ENCODE results near the gene ZNF14.

- TF ChIP-seq, protein P1, sequence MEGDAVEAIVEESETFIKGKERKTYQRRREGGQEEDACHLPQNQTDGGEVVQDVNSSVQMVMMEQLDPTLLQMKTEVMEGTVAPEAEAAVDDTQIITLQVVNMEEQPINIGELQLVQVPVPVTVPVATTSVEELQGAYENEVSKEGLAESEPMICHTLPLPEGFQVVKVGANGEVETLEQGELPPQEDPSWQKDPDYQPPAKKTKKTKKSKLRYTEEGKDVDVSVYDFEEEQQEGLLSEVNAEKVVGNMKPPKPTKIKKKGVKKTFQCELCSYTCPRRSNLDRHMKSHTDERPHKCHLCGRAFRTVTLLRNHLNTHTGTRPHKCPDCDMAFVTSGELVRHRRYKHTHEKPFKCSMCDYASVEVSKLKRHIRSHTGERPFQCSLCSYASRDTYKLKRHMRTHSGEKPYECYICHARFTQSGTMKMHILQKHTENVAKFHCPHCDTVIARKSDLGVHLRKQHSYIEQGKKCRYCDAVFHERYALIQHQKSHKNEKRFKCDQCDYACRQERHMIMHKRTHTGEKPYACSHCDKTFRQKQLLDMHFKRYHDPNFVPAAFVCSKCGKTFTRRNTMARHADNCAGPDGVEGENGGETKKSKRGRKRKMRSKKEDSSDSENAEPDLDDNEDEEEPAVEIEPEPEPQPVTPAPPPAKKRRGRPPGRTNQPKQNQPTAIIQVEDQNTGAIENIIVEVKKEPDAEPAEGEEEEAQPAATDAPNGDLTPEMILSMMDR (IDR thresholded peaks at IDR 0.05) = peak in 3 of 4 experiments; percentile 19 to 52 (median 22)
- peak; percentile 49 to 50 for TF ChIP-seq POLR2A (IDR thresholded peaks at IDR 0.05)
Measured at GRCh38 chr19:19776206-19777008, 43.5 kb upstream of the ZNF14 start.
